Esophagus muscularis mucosa (tissue), 3 donors: ENCODE data around the gene LHCGR.

Experiments used
- POLR2A ChIP-seq: fragments of 450-650 bp; IDR thresholded peaks from one replicate; pipeline ENCODE4 v1.6.1; 2017; ENCODE audit warnings: antibody characterized with exemption, moderate library complexity, mild to moderate bottlenecking, low read depth
- TF ChIP-seq, protein P1 (sequence below), 3 experiments: fragments of 200-600 bp in 2 of 3; fragments of 450-650 bp in 1 of 3; sonication (generic) in 2 of 3; IDR thresholded peaks; one replicate each; pipeline ENCODE4 v1.5.1; 2017 to 2019; ENCODE audit warnings: antibody characterized with exemption in 3 of 3, mild to moderate bottlenecking in 2 of 3, moderate library complexity in 1 of 3

DNA sequence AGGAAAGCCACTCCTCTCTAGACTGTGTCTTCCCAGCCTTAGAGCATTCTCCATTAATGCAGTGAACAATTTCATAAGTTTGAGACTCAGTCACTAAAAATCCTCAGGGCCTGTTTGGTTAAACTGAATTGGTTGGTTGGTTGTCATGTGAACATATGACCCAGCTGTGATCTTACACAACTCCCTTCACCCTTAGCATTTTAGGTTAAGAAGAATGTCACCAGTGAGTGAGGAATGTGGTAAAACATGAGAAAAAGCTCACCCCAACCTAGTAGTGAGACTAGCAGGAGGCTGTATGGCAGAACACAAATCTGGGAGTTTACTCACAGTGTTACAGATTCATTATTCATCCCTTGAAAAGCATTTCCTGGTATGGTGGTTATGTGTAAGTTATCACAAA, 32.4 kb downstream of the LHCGR start:
- TF ChIP-seq, protein P1, sequence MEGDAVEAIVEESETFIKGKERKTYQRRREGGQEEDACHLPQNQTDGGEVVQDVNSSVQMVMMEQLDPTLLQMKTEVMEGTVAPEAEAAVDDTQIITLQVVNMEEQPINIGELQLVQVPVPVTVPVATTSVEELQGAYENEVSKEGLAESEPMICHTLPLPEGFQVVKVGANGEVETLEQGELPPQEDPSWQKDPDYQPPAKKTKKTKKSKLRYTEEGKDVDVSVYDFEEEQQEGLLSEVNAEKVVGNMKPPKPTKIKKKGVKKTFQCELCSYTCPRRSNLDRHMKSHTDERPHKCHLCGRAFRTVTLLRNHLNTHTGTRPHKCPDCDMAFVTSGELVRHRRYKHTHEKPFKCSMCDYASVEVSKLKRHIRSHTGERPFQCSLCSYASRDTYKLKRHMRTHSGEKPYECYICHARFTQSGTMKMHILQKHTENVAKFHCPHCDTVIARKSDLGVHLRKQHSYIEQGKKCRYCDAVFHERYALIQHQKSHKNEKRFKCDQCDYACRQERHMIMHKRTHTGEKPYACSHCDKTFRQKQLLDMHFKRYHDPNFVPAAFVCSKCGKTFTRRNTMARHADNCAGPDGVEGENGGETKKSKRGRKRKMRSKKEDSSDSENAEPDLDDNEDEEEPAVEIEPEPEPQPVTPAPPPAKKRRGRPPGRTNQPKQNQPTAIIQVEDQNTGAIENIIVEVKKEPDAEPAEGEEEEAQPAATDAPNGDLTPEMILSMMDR (IDR thresholded peaks at IDR 0.05): no peak
- no peak for TF ChIP-seq POLR2A
